Colonic mucosa (tissue), 4 donors: ENCODE measurements around the gene CALCB. TPM values are rescaled to one million over a fixed set of nuclear protein-coding genes. Genes with fewer than 3 reads are reported as not detected.

Experiments used
- DNase-seq: peaks from one replicate; pipeline ENCODE4 v3.0.0-alpha.2; 2020
- H3K27ac ChIP-seq: fragments of 200-600 bp; one replicate; pipeline ENCODE4 v1.8.0; 2021
- H3K27me3 ChIP-seq: fragments of 200-600 bp; one replicate; pipeline ENCODE4 v1.8.0; 2021
- H3K36me3 ChIP-seq: fragments of 200-600 bp; one replicate; pipeline ENCODE4 v1.8.0; 2021
- H3K4me1 ChIP-seq: fragments of 200-600 bp; one replicate; pipeline ENCODE4 v1.8.0; 2021; ENCODE audit warnings: mild to moderate bottlenecking
- H3K4me3 ChIP-seq: fragments of 200-600 bp; one replicate; pipeline ENCODE4 v1.8.0; 2021
- H3K9ac ChIP-seq, 2 donors: one replicate each; pipeline ENCODE4 v1.7.0; 2013; ENCODE audit warnings: control low read depth in 2 of 2, low read depth in 2 of 2, low read length in 2 of 2
- H3K9me3 ChIP-seq: fragments of 200-600 bp; one replicate; pipeline ENCODE4 v1.8.0; 2021
- CTCF ChIP-seq: fragments of 200-600 bp; IDR thresholded peaks from one replicate; pipeline ENCODE4 v1.8.0; 2022; ENCODE audit warnings: antibody characterized with exemption, mild to moderate bottlenecking
- intact Hi-C: fragments of 100-400 bp; cut with DNase I; formaldehyde crosslinking; loops from one replicate; pipeline ENCODE4 v1.14.1; 2022
- total RNA-seq, 2 donors: library from RNA; stranded (reverse); fragmentation: NEBNext Ultra II Directional in 1 of 2; extraction: Animal tissue kit (Norgen Biotek cat#: 25700) in 1 of 2; gene quantifications; one replicate each; pipeline ENCODE4 v1.2.1, GENCODE V29; 2021
- donor health status: healthy.
- donor health status: DM: no; HTN: no; CAD: no.
- donor health status: DM: no; HTN: no; CAD: no.

CALCB gene
- total RNA-seq, 2 donors from 2014 or later: 0.16 TPM; not detected in 1

GRCh38 chr11:15108592-15109130 lies 35.3 kb downstream of the CALCB start:
- H3K4me1 ChIP-seq: no peaks in the 10 kb centered on the region
- H3K4me3 ChIP-seq: no peak overlapping the region
- TF ChIP-seq CTCF: no peak
- no peaks in the 10 kb centered on the region for H3K36me3 ChIP-seq
- intact Hi-C loops: no loop called here
- H3K27ac ChIP-seq: no peak overlapping the region
- H3K9me3 ChIP-seq: no peaks in the 10 kb centered on the region
- H3K9ac ChIP-seq: no peak overlapping the region
- H3K27me3 ChIP-seq: no peaks in the 10 kb centered on the region
- no peak for DNase-seq

GRCh38 chr11:15109602-15110001 lies 36.2 kb downstream of the CALCB start:
- H3K27me3 ChIP-seq: peaks cover 2% of the 10 kb centered on the region
- H3K4me3 ChIP-seq: no peak overlapping the region
- H3K36me3 ChIP-seq: no peaks in the 10 kb centered on the region
- no peaks in the 10 kb centered on the region for H3K4me1 ChIP-seq
- intact Hi-C loops: no loop called here
- DNase-seq: no peak
- no peak overlapping the region for H3K27ac ChIP-seq
- H3K9me3 ChIP-seq: no peaks in the 10 kb centered on the region
- H3K9ac ChIP-seq: no peak overlapping the region
- no peak for TF ChIP-seq CTCF

- TF ChIP-seq CTCF: no peak
- H3K36me3 ChIP-seq: no peaks in the 10 kb centered on the region
- H3K27ac ChIP-seq: no peak overlapping the region
- no peak overlapping the region for H3K9ac ChIP-seq
- no peak overlapping the region for H3K4me3 ChIP-seq
- peaks cover 8% of the 10 kb centered on the region for H3K27me3 ChIP-seq
- H3K4me1 ChIP-seq: no peaks in the 10 kb centered on the region
- intact Hi-C loops: no loop called here
- DNase-seq: no peak
- H3K9me3 ChIP-seq: no peaks in the 10 kb centered on the region
Measured at GRCh38 chr11:15111215-15111614, 37.8 kb downstream of the CALCB start.

- Histone ChIP-seq H3K27me3 (peaks cover 8% of the 10 kb centered on the region), H3K4me3 (no peak overlapping the region), H3K4me1 (no peaks in the 10 kb centered on the region), H3K27ac (no peak overlapping the region), H3K9ac (no peak overlapping the region), H3K9me3 (no peaks in the 10 kb centered on the region), H3K36me3 (no peaks in the 10 kb centered on the region)
- DNase-seq: no peak
- intact Hi-C loops: no loop called here
- no peak for TF ChIP-seq CTCF
Measured at GRCh38 chr11:15112131-15112541, 38.7 kb downstream of the CALCB start.

- H3K27me3 ChIP-seq: peaks cover 8% of the 10 kb centered on the region
- H3K9ac ChIP-seq: no peak overlapping the region
- H3K9me3 ChIP-seq: no peaks in the 10 kb centered on the region
- no peak overlapping the region for H3K27ac ChIP-seq
- H3K4me3 ChIP-seq: no peak overlapping the region
- no peaks in the 10 kb centered on the region for H3K4me1 ChIP-seq
- TF ChIP-seq CTCF: no peak
- intact Hi-C loops: no loop called here
- no peaks in the 10 kb centered on the region for H3K36me3 ChIP-seq
- no peak for DNase-seq
Measured at GRCh38 chr11:15113381-15113780, 40.0 kb downstream of the CALCB start.
